ENCODE data around the gene MGAT5B. TPM values are rescaled to one million over a fixed set of nuclear protein-coding genes. Genes with fewer than 3 reads are reported as not detected.
"Not testable (repeated sequence)": the region's sequence is repeated elsewhere in the genome, so short reads cannot be mapped to it uniquely, and the experiment has no call there.

MGAT5B gene
- total and polyA plus RNA-seq, 2 experiments from 2014 or later: 0.11 to 0.16 TPM

GRCh38 chr17:76844485-76844829 is 23.7 kb upstream of the MGAT5B start:
- no peak overlapping the region for H3K27ac ChIP-seq
- H3K4me2 ChIP-seq (ENCODE audit: unreplicated experiment): no peak overlapping the region
- H4K20me1 ChIP-seq (ENCODE audit: insufficient read depth): no peaks in the 10 kb centered on the region
- no peak overlapping the region for H3K9ac ChIP-seq
- H3K9me3 ChIP-seq (ENCODE audit: low read depth): no peaks in the 10 kb centered on the region
- 60 to 63% methylated on average over 4 of the region's 4 CpGs for WGBS, 2 experiments (ENCODE audit: low coverage in 1 of 2, low lambda C conversion rate in 2 of 2, missing lambda C conversion rate in 2 of 2)
- H2AFZ ChIP-seq: no peak overlapping the region
- no peaks in the 10 kb centered on the region for H3K9me2 ChIP-seq (ENCODE audit: insufficient read depth)
- no peaks in the 10 kb centered on the region for H3K79me2 ChIP-seq (ENCODE audit: insufficient read depth)
- peaks cover 47% of the 10 kb centered on the region for H3K27me3 ChIP-seq (replicated peaks; ENCODE audit: insufficient read depth)
- H3K4me3 ChIP-seq: no peak overlapping the region
- H3F3A ChIP-seq (ENCODE audit: insufficient read depth): no peaks in the 10 kb centered on the region
- no peak for DNase-seq
- no peaks in the 10 kb centered on the region for H3K4me1 ChIP-seq (ENCODE audit: insufficient read depth)
- TF ChIP-seq EZH2 (IDR thresholded peaks at IDR 0.05; ENCODE audit: insufficient read depth, poor library complexity, severe bottlenecking): no peak
- TF ChIP-seq EZH2phosphoT487 (IDR thresholded peaks at IDR 0.05; ENCODE audit: insufficient read depth, low read depth): no peak
- in situ Hi-C loops (cut with MboI): no loop called here
- no peaks in the 10 kb centered on the region for H3K36me3 ChIP-seq (ENCODE audit: low read depth)

DNA sequence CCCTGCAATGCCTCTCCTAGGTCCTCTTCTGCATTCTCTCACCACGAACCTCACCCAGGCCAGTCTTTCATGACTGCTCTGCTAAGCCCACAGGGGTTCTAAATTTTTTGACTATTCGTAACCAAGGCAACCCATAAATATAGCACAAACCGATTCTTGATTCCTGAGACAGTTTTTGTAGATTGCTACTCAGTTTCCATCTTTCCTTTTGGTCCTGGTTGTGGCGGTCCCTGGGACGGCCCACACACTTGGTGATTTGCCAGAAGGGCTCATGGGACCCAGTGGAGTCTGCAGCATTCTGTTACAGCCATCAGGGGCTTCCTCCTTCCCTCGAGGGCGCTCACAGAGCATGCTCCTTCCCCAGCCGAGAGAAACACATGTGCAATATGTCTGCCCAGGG is 23.4 kb upstream of the MGAT5B start:
- H2AFZ ChIP-seq: no peak overlapping the region
- no peak overlapping the region for H3K9ac ChIP-seq
- no peak overlapping the region for H3K4me2 ChIP-seq (ENCODE audit: unreplicated experiment)
- no peaks in the 10 kb centered on the region for H3K36me3 ChIP-seq (ENCODE audit: low read depth)
- H3K9me2 ChIP-seq (ENCODE audit: insufficient read depth): no peaks in the 10 kb centered on the region
- no peak overlapping the region for H3K27ac ChIP-seq
- TF ChIP-seq EZH2 (IDR thresholded peaks at IDR 0.05; ENCODE audit: insufficient read depth, poor library complexity, severe bottlenecking) (no peak), EZH2phosphoT487 (IDR thresholded peaks at IDR 0.05; ENCODE audit: insufficient read depth, low read depth) (no peak)
- H3K4me3 ChIP-seq: no peak overlapping the region
- H3K27me3 ChIP-seq (replicated peaks; ENCODE audit: insufficient read depth): peaks cover 47% of the 10 kb centered on the region
- H3K79me2 ChIP-seq (ENCODE audit: insufficient read depth): no peaks in the 10 kb centered on the region
- 21 to 25% methylated on average over 8 of the region's 8 CpGs for WGBS, 2 experiments (ENCODE audit: low coverage in 1 of 2, low lambda C conversion rate in 2 of 2, missing lambda C conversion rate in 2 of 2)
- DNase-seq: no peak
- no peaks in the 10 kb centered on the region for H3K4me1 ChIP-seq (ENCODE audit: insufficient read depth)
- no peaks in the 10 kb centered on the region for H3K9me3 ChIP-seq (ENCODE audit: low read depth)
- in situ Hi-C loops (cut with MboI): no loop called here
- no peaks in the 10 kb centered on the region for H4K20me1 ChIP-seq (ENCODE audit: insufficient read depth)
- no peaks in the 10 kb centered on the region for H3F3A ChIP-seq (ENCODE audit: insufficient read depth)

GRCh38 chr17:76845541-76846017 is 22.6 kb upstream of the MGAT5B start:
- Histone ChIP-seq H3K9ac (no peak overlapping the region), H3K9me2 (ENCODE audit: insufficient read depth) (no peaks in the 10 kb centered on the region), H3F3A (ENCODE audit: insufficient read depth) (no peaks in the 10 kb centered on the region), H3K9me3 (ENCODE audit: low read depth) (no peaks in the 10 kb centered on the region), H3K27me3 (replicated peaks; ENCODE audit: insufficient read depth) (peaks cover 47% of the 10 kb centered on the region), H4K20me1 (ENCODE audit: insufficient read depth) (no peaks in the 10 kb centered on the region), H3K4me1 (ENCODE audit: insufficient read depth) (no peaks in the 10 kb centered on the region), H3K79me2 (ENCODE audit: insufficient read depth) (no peaks in the 10 kb centered on the region), H3K27ac (no peak overlapping the region), H3K36me3 (ENCODE audit: low read depth) (no peaks in the 10 kb centered on the region), H3K4me2 (ENCODE audit: unreplicated experiment) (no peak overlapping the region), H2AFZ (no peak overlapping the region), H3K4me3 (no peak overlapping the region)
- in situ Hi-C loops (cut with MboI): no loop called here
- 45 to 49% methylated on average over 6 of the region's 6 CpGs for WGBS, 2 experiments (ENCODE audit: low coverage in 1 of 2, low lambda C conversion rate in 2 of 2, missing lambda C conversion rate in 2 of 2)
- peak; percentile 28 for DNase-seq
- TF ChIP-seq EZH2phosphoT487 (IDR thresholded peaks at IDR 0.05; ENCODE audit: insufficient read depth, low read depth): no peak
- no peak for TF ChIP-seq EZH2 (IDR thresholded peaks at IDR 0.05; ENCODE audit: insufficient read depth, poor library complexity, severe bottlenecking)

DNA sequence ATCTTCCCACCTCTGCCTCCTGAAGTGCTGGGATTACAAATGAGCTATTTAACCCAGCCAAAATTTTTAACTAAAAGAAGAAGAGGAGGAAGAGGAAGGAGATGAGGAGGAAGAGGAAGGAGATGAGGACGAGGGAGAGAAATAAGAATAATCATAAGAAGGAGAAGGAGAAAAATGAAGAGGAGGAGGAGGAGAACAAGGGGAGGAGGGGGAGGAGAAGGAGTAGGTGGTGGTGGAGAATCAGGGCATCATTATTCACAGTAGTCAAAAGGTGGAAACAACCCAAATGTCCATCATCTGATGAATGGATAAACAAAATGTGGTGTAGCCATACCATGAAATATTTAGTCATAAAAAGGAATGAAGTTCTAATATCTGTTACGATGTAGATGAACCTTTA is 21.2 kb upstream of the MGAT5B start:
- H3K36me3 ChIP-seq (ENCODE audit: low read depth): no peaks in the 10 kb centered on the region
- H2AFZ ChIP-seq: no peak overlapping the region
- no peak for TF ChIP-seq EZH2phosphoT487 (IDR thresholded peaks at IDR 0.05; ENCODE audit: insufficient read depth, low read depth)
- DNase-seq: no peak
- 32% methylated on average over 2 of the region's 2 CpGs for WGBS, 2 experiments (ENCODE audit: low coverage in 1 of 2, low lambda C conversion rate in 2 of 2, missing lambda C conversion rate in 2 of 2)
- no peaks in the 10 kb centered on the region for H3K9me3 ChIP-seq (ENCODE audit: low read depth)
- H3K79me2 ChIP-seq (ENCODE audit: insufficient read depth): no peaks in the 10 kb centered on the region
- H3K4me2 ChIP-seq (ENCODE audit: unreplicated experiment): no peak overlapping the region
- no peaks in the 10 kb centered on the region for H3K4me1 ChIP-seq (ENCODE audit: insufficient read depth)
- H3K27me3 ChIP-seq (replicated peaks; ENCODE audit: insufficient read depth): peaks cover 40% of the 10 kb centered on the region
- H3K4me3 ChIP-seq: no peak overlapping the region
- no peaks in the 10 kb centered on the region for H3F3A ChIP-seq (ENCODE audit: insufficient read depth)
- H4K20me1 ChIP-seq (ENCODE audit: insufficient read depth): no peaks in the 10 kb centered on the region
- no peak overlapping the region for H3K27ac ChIP-seq
- H3K9ac ChIP-seq: no peak overlapping the region
- no peaks in the 10 kb centered on the region for H3K9me2 ChIP-seq (ENCODE audit: insufficient read depth)
- in situ Hi-C loops (cut with MboI): no loop called here

DNA sequence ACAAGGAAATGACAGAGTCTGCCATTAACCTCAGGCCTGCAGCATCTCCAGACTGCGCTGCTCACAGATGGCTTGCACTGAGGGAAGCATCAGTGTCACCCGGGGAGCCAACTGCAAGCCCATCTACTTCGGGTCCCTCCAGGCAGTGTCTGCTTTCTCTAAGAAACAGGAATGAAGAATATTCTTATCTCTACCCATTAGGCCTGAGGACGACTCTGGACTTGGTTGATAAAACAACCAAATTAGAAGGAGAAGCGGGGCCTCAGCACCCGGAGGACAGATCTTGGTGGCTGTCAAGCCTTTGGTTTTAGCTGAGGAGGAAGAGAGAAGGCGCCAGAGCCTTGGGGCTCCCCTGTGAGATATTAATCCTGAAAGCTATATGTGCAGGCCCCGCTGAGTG is 19.5 kb upstream of the MGAT5B start:
- no peak overlapping the region for H3K27ac ChIP-seq
- H3K4me1 ChIP-seq (ENCODE audit: insufficient read depth): no peaks in the 10 kb centered on the region
- WGBS, 2 experiments (ENCODE audit: low coverage in 1 of 2, low lambda C conversion rate in 2 of 2, missing lambda C conversion rate in 2 of 2): 52 to 60% methylated on average over 8 of the region's 8 CpGs
- H3F3A ChIP-seq (ENCODE audit: insufficient read depth): no peaks in the 10 kb centered on the region
- no peaks in the 10 kb centered on the region for H3K9me2 ChIP-seq (ENCODE audit: insufficient read depth)
- no peaks in the 10 kb centered on the region for H3K9me3 ChIP-seq (ENCODE audit: low read depth)
- in situ Hi-C loops (cut with MboI): no loop called here
- no peaks in the 10 kb centered on the region for H4K20me1 ChIP-seq (ENCODE audit: insufficient read depth)
- no peak for TF ChIP-seq EZH2phosphoT487 (IDR thresholded peaks at IDR 0.05; ENCODE audit: insufficient read depth, low read depth)
- no peak for TF ChIP-seq EZH2 (IDR thresholded peaks at IDR 0.05; ENCODE audit: insufficient read depth, poor library complexity, severe bottlenecking)
- peaks cover 37% of the 10 kb centered on the region for H3K27me3 ChIP-seq (replicated peaks; ENCODE audit: insufficient read depth)
- H3K4me3 ChIP-seq: no peak overlapping the region
- no peak overlapping the region for H3K4me2 ChIP-seq (ENCODE audit: unreplicated experiment)
- DNase-seq: no peak
- H3K36me3 ChIP-seq (ENCODE audit: low read depth): no peaks in the 10 kb centered on the region
- H2AFZ ChIP-seq: no peak overlapping the region
- H3K9ac ChIP-seq: no peak overlapping the region
- no peaks in the 10 kb centered on the region for H3K79me2 ChIP-seq (ENCODE audit: insufficient read depth)

- DNase-seq; H3K9me3 ChIP-seq (ENCODE audit: low read depth); H2AFZ ChIP-seq; H3K36me3 ChIP-seq (ENCODE audit: low read depth); H3K79me2 ChIP-seq (ENCODE audit: insufficient read depth); in situ Hi-C loops (cut with MboI); H4K20me1 ChIP-seq (ENCODE audit: insufficient read depth); H3K9ac ChIP-seq; H3F3A ChIP-seq (ENCODE audit: insufficient read depth); H3K9me2 ChIP-seq (ENCODE audit: insufficient read depth); H3K4me3 ChIP-seq; H3K4me1 ChIP-seq (ENCODE audit: insufficient read depth); H3K4me2 ChIP-seq (ENCODE audit: unreplicated experiment); H3K27ac ChIP-seq: not testable (repeated sequence)
- H3K27me3 ChIP-seq (replicated peaks; ENCODE audit: insufficient read depth): peaks cover 33% of the 10 kb centered on the region
- WGBS, 2 experiments (ENCODE audit: low coverage in 1 of 2, low lambda C conversion rate in 2 of 2, missing lambda C conversion rate in 2 of 2): 84 to 88% methylated on average over 11 of the region's 11 CpGs
Observed at GRCh38 chr17:76849160-76849559, 19.0 kb upstream of the MGAT5B start.
